ENCODE measurements around the gene FERMT3. TPM values are rescaled to one million over a fixed set of nuclear protein-coding genes. Genes with fewer than 3 reads are reported as not detected.

FERMT3 gene
- total RNA-seq, 4 donors from 2014 or later = 2.8 to 10.4 (median 6.1) TPM

DNA sequence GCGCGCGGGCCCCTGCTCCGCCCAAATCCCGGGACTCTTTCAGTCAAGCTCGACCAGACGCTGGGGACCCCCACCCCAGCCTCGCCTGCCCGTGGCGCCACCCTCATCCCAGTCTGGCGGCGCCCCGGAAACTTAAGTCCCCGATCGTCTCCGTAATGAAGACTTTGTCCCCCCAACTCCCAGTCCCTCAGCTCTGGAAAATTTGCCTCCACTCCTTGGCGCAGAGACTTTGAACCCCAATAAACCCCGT lies 45.2 kb downstream of the FERMT3 start:
- no peaks in the 10 kb centered on the region for H3K9me3 ChIP-seq
- intact Hi-C loops (cut with DNase I; ENCODE audit: low total_unique reads) (loop anchor here (1.0 kb wide), 4 partner anchors 18 to 54 kb away; partner anchors contain the start of gene ESRRA), in situ Hi-C loops (cut with MboI; ENCODE audit: low sequenced_read_pairs in 4 of 4) (no loop called here)
- H3K27me3 ChIP-seq = no peaks in the 10 kb centered on the region
- H3K36me3 ChIP-seq = peaks cover 0 to 15% of the 10 kb centered on the region in 2 donors
- DNase-seq = no peak
- peak overlapping the region; percentile 67 to 82 (median 76) for H3K27ac ChIP-seq
- no peak for ATAC-seq
- H3K4me1 ChIP-seq = peaks cover 36 to 37% of the 10 kb centered on the region in 2 donors
- peak overlapping the region; percentile 65 to 92 (median 78) for H3K4me3 ChIP-seq
- TF ChIP-seq POLR2A (IDR thresholded peaks at IDR 0.05) (peak in 1 of 2 donors; percentile 39), CTCF (IDR thresholded peaks at IDR 0.05 in 4 of 5, conservative IDR thresholded peaks at IDR 0.05 in 1 of 5) (no peak)

- ATAC-seq (no peak), DNase-seq (no peak)
- Histone ChIP-seq H3K4me1 (peaks cover 36 to 37% of the 10 kb centered on the region in 2 donors), H3K27ac (peak overlapping the region; percentile 67 to 82 (median 76)), H3K27me3 (no peaks in the 10 kb centered on the region), H3K4me3 (peak overlapping the region; percentile 65 to 92 (median 78)), H3K9me3 (no peaks in the 10 kb centered on the region), H3K36me3 (peaks cover 0 to 15% of the 10 kb centered on the region in 2 donors)
- in situ Hi-C loops (cut with MboI; ENCODE audit: low sequenced_read_pairs in 4 of 4) = no loop called here
- intact Hi-C loops (cut with DNase I; ENCODE audit: low total_unique reads) = no loop called here
- TF ChIP-seq POLR2A (IDR thresholded peaks at IDR 0.05) (no peak), CTCF (IDR thresholded peaks at IDR 0.05 in 4 of 5, conservative IDR thresholded peaks at IDR 0.05 in 1 of 5) (peak in 1 of 5 experiments; percentile 33)
These were observed 45.7 kb downstream of the FERMT3 start for GRCh38 chr11:64252003-64252872.

GRCh38 chr11:64253043-64253442 lies 46.5 kb downstream of the FERMT3 start:
- no peak for TF ChIP-seq POLR2A (IDR thresholded peaks at IDR 0.05)
- no peak for TF ChIP-seq CTCF (IDR thresholded peaks at IDR 0.05 in 4 of 5, conservative IDR thresholded peaks at IDR 0.05 in 1 of 5)
- DNase-seq = no peak
- in situ Hi-C loops (cut with MboI; ENCODE audit: low sequenced_read_pairs in 4 of 4) (no loop called here), intact Hi-C loops (cut with DNase I; ENCODE audit: low total_unique reads) (no loop called here)
- Histone ChIP-seq H3K27ac (peak overlapping the region in 3 of 4 donors; percentile 6 to 77 (median 34)), H3K4me1 (peaks cover 31% of the 10 kb centered on the region in 2 donors), H3K4me3 (no peak overlapping the region), H3K9me3 (no peaks in the 10 kb centered on the region), H3K36me3 (peaks cover 0 to 17% of the 10 kb centered on the region in 2 donors), H3K27me3 (no peaks in the 10 kb centered on the region)
- no peak for ATAC-seq

- Histone ChIP-seq H3K4me1 (peaks cover 30 to 31% of the 10 kb centered on the region in 2 donors), H3K36me3 (peaks cover 0 to 22% of the 10 kb centered on the region in 2 donors), H3K27me3 (no peaks in the 10 kb centered on the region), H3K27ac (peak overlapping the region in 3 of 4 donors; percentile 6 to 77 (median 34)), H3K4me3 (no peak overlapping the region), H3K9me3 (no peaks in the 10 kb centered on the region)
- in situ Hi-C loops (cut with MboI; ENCODE audit: low sequenced_read_pairs in 4 of 4) (no loop called here), intact Hi-C loops (cut with DNase I; ENCODE audit: low total_unique reads) (no loop called here)
- DNase-seq = peak in 1 of 2 donors; percentile 65
- TF ChIP-seq POLR2A (IDR thresholded peaks at IDR 0.05) = no peak
- TF ChIP-seq CTCF (IDR thresholded peaks at IDR 0.05 in 4 of 5, conservative IDR thresholded peaks at IDR 0.05 in 1 of 5) = no peak
- ATAC-seq = no peak
These were observed 47.0 kb downstream of the FERMT3 start for GRCh38 chr11:64253481-64253880.

Data from gastrocnemius medialis (tissue), 4 donors.